ENCODE data around the gene RRBP1.

RRBP1 gene

DNA sequence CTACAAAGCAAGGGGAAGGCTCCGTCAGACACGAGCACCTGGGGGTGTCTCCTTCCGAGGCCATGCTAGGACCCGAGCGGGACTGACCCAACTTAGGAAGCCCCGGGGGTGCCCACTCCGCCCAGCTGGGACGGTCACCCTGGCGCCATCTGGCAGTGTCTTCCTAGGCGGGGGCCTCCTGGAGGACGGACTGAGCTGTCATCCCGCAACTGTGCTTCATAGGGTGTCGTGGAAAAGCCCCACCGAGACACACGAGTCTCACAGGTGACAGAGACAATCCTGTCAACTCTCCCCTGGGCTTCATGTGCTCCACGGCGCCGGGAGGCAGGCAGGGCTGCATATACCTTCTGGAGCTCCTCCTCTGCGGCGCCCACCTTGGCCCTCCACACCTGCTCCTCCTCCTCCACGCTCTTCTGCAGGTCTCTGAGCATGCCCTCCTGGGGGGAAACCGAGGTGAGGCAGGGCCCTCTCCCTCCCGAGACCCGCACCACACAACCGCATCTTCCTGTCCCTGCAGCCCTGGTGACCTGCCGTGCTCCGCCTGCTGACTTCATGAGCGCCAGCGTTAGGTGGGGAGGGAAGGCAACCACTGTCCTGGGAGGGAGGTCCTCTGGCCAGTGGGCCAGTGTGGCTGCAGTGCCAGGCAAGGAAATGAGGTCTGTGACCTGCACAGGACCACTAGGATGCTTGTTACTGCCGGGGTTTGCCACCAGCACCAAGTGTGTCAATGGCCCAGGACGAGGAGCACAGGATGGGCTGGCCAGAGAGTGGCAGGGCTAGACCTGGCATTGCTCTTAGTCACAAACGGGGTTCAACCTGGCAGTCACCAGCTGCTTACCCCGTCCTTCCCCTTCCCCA, 61.4 kb downstream of the RRBP1 start:
- ATAC-seq (ENCODE audit: low read depth): no peak
- no peaks in the 10 kb centered on the region for H3K4me1 ChIP-seq (ENCODE audit: insufficient read depth, poor library complexity, severe bottlenecking)
- no peaks in the 10 kb centered on the region for H3K27me3 ChIP-seq (ENCODE audit: insufficient read depth, poor library complexity, severe bottlenecking)
- H3K27ac ChIP-seq (ENCODE audit: poor library complexity, severe bottlenecking): no peak overlapping the region
- peak; percentile 72 for DNase-seq (ENCODE audit: low spot score)
- no peaks in the 10 kb centered on the region for H3K9me3 ChIP-seq (ENCODE audit: severe bottlenecking)
- TF ChIP-seq, protein P1, sequence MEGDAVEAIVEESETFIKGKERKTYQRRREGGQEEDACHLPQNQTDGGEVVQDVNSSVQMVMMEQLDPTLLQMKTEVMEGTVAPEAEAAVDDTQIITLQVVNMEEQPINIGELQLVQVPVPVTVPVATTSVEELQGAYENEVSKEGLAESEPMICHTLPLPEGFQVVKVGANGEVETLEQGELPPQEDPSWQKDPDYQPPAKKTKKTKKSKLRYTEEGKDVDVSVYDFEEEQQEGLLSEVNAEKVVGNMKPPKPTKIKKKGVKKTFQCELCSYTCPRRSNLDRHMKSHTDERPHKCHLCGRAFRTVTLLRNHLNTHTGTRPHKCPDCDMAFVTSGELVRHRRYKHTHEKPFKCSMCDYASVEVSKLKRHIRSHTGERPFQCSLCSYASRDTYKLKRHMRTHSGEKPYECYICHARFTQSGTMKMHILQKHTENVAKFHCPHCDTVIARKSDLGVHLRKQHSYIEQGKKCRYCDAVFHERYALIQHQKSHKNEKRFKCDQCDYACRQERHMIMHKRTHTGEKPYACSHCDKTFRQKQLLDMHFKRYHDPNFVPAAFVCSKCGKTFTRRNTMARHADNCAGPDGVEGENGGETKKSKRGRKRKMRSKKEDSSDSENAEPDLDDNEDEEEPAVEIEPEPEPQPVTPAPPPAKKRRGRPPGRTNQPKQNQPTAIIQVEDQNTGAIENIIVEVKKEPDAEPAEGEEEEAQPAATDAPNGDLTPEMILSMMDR (IDR thresholded peaks at IDR 0.05; ENCODE audit: poor library complexity, severe bottlenecking): no peak
- no peak overlapping the region for H3K4me3 ChIP-seq (ENCODE audit: severe bottlenecking)
- H3K36me3 ChIP-seq (ENCODE audit: low read depth): peaks cover 53% of the 10 kb centered on the region

DNA sequence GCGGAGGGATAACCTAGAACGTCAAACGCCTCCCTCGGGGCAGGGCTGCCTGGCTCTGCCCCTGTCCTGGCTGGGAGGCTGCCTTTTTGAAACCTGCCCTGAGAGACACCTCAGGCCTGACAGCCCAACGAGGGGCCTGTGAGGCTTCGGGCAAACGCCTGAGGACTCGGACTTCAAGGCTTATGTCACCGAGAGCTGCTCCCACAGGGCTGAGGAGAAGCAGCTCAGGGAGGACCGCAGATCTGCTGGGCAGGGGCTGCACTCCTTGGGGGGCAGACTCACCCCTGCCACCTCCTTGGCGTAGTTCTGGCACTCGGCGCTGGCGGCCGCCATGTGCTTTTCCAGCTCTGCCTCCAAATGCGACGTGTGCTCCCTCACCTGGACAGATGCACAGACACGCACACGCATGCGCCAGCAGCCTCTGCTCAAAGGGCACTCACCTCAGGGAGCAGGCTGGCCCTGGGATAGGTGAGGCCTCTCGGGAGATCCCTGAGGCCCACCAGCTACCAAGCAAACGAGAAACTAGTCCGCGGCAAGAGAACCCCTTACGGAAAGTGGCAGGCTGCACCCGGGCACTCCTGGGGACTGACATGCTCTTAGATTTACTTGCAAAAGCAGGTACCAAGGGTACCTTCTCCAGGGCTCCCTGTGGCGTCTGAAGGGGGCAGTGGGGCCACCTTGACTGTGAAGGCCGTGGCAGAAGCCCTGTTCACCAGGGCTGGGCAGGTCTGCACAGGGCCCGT, 62.5 kb downstream of the RRBP1 start:
- H3K36me3 ChIP-seq (ENCODE audit: low read depth): peaks cover 45% of the 10 kb centered on the region
- no peaks in the 10 kb centered on the region for H3K4me1 ChIP-seq (ENCODE audit: insufficient read depth, poor library complexity, severe bottlenecking)

DNA sequence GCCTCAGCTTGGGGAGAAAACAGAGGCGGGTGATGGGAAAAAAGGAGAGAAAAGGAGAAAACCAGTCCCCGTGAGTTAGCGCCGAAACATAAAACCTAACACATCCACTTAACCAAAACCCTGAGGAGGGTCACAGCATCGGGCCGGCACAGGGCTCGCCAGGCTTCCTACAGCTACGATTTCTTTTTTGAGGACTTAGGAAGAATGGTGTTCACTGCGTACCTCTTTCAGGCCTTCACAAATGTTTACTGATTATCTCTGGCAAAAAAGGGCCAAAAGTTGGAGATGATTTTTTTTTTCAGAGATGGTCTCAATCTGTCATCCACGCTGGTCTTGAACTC, 63.4 kb downstream of the RRBP1 start:
- no peak overlapping the region for H3K4me3 ChIP-seq (ENCODE audit: severe bottlenecking)
- H3K4me1 ChIP-seq (ENCODE audit: insufficient read depth, poor library complexity, severe bottlenecking): no peaks in the 10 kb centered on the region
- DNase-seq (ENCODE audit: low spot score) (no peak), ATAC-seq (ENCODE audit: low read depth) (no peak)
- no peaks in the 10 kb centered on the region for H3K9me3 ChIP-seq (ENCODE audit: severe bottlenecking)
- H3K36me3 ChIP-seq (ENCODE audit: low read depth): peaks cover 39% of the 10 kb centered on the region
- H3K27ac ChIP-seq (ENCODE audit: poor library complexity, severe bottlenecking): no peak overlapping the region
- TF ChIP-seq, protein P1 (IDR thresholded peaks at IDR 0.05; ENCODE audit: poor library complexity, severe bottlenecking): no peak
- H3K27me3 ChIP-seq (ENCODE audit: insufficient read depth, poor library complexity, severe bottlenecking): no peaks in the 10 kb centered on the region

More for the DNA sequence above, 62.5 kb downstream of the RRBP1 start:
- Histone ChIP-seq H3K4me3 (ENCODE audit: severe bottlenecking) (no peak overlapping the region), H3K9me3 (ENCODE audit: severe bottlenecking) (no peaks in the 10 kb centered on the region), H3K27me3 (ENCODE audit: insufficient read depth, poor library complexity, severe bottlenecking) (no peaks in the 10 kb centered on the region), H3K27ac (ENCODE audit: poor library complexity, severe bottlenecking) (no peak overlapping the region)
- TF ChIP-seq, protein P1 (IDR thresholded peaks at IDR 0.05; ENCODE audit: poor library complexity, severe bottlenecking): no peak
- DNase-seq (ENCODE audit: low spot score) (no peak), ATAC-seq (ENCODE audit: low read depth) (no peak)

DNA sequence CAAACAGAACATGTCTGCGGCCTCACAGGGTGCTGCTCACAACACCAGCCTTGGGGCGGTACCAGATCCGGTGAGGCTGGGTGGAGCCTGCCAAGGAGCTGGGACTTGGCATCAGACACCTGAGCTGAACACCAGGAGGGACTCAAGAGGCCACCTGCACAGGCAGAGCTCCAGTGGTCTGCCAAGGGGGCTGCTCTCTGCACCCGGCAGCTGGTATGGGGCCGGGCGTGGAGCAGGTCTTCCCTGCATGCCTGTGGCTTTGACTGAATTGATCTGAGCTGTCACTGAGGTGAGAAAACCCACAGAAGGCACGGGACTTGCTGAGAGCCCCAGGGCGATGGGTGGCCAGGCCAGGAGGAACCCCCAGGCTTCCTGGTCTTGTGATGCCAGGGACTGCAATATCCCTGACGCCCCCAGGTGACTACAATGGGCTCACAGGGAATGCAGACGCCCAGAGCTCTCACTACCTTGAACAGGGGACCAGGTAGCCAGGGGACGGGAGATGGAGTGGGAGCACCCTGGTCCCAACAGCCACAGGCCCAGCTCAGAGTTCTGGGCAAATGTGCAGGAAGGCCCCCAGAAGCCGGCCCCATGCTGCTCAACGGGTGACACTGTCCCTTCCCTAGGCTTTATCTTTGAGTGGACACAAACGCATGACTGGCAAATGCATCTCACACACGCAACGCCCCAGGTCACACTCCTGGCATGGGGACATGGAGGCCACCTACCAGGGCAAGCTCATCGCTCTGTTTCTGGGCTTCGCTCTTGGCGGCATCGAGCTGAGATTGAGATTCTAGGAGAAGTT, 64.0 kb downstream of the RRBP1 start:
- Histone ChIP-seq H3K4me3 (ENCODE audit: severe bottlenecking) (no peak overlapping the region), H3K4me1 (ENCODE audit: insufficient read depth, poor library complexity, severe bottlenecking) (no peaks in the 10 kb centered on the region), H3K27me3 (ENCODE audit: insufficient read depth, poor library complexity, severe bottlenecking) (no peaks in the 10 kb centered on the region), H3K9me3 (ENCODE audit: severe bottlenecking) (no peaks in the 10 kb centered on the region), H3K36me3 (ENCODE audit: low read depth) (peaks cover 33% of the 10 kb centered on the region), H3K27ac (ENCODE audit: poor library complexity, severe bottlenecking) (no peak overlapping the region)
- DNase-seq (ENCODE audit: low spot score) (no peak), ATAC-seq (ENCODE audit: low read depth) (no peak)
- TF ChIP-seq, protein P1 (IDR thresholded peaks at IDR 0.05; ENCODE audit: poor library complexity, severe bottlenecking): peak; percentile 51
